SK-N-SH treated with all-trans-retinoic acid at 6 μM for 48 hours (cell line): ENCODE measurements around the gene KCNMA1.

Source experiments
- CSDC2 ChIP-seq: fragments of 250-450 bp; sonication (Bioruptor Pico); IDR thresholded peaks from 2 replicates; pipeline ENCODE4 v1.5.0; 2020; ENCODE audit warnings: mild to moderate bottlenecking, moderate library complexity
- ESRRG ChIP-seq: fragments of 250-450 bp; sonication (Bioruptor Pico); IDR thresholded peaks from 2 replicates; pipeline ENCODE4 v1.6.1; 2021; ENCODE audit warnings: mild to moderate bottlenecking
- ISL1 ChIP-seq: fragments of 250-450 bp; sonication (Bioruptor Pico); IDR thresholded peaks from 2 replicates; pipeline ENCODE4 v2.1.2; 2022; ENCODE audit warnings: mild to moderate bottlenecking, moderate library complexity
- OSR1 ChIP-seq: fragments of 250-450 bp; sonication (Bioruptor Pico); IDR thresholded peaks from 2 replicates; pipeline ENCODE4 v1.8.0; 2022; ENCODE audit warnings: moderate library complexity, mild to moderate bottlenecking, inconsistent platforms
- PPARA ChIP-seq: fragments of 250-450 bp; sonication (Bioruptor Pico); IDR thresholded peaks from 2 replicates; pipeline ENCODE4 v1.5.0; 2020; ENCODE audit warnings: mild to moderate bottlenecking, borderline replicate concordance
- RARB ChIP-seq: fragments of 250-450 bp; sonication (Bioruptor Pico); IDR thresholded peaks from 2 replicates; pipeline ENCODE4 v1.8.0; 2021; ENCODE audit warnings: mild to moderate bottlenecking, moderate library complexity
- ZFP3 ChIP-seq: fragments of 250-450 bp; sonication (Bioruptor Pico); IDR thresholded peaks from 2 replicates; pipeline ENCODE4 v1.5.0; 2020; ENCODE audit warnings: mild to moderate bottlenecking, moderate library complexity
- ZNF565 ChIP-seq: fragments of 450-650 bp; formaldehyde crosslinking; conservative IDR thresholded peaks from 2 replicates; pipeline ENCODE4 v1.5.0; 2020; ENCODE audit warnings: low read depth, mild to moderate bottlenecking, moderate library complexity
- ZNF8 ChIP-seq: fragments of 450-650 bp; formaldehyde crosslinking; IDR thresholded peaks from 2 replicates; pipeline ENCODE4 v1.5.0; 2020; ENCODE audit warnings: mild to moderate bottlenecking, moderate library complexity
- TF ChIP-seq, protein P1 (sequence below): fragments of 250-450 bp; sonication (Bioruptor Pico); IDR thresholded peaks from 2 replicates; pipeline ENCODE4 v1.5.1; 2021; ENCODE audit warnings: mild to moderate bottlenecking, moderate library complexity
- TF ChIP-seq, protein P2 (sequence below): fragments of 250-450 bp; sonication (Bioruptor Pico); IDR thresholded peaks from 2 replicates; pipeline ENCODE4 v1.8.0; 2020; ENCODE audit warnings: mild to moderate bottlenecking, moderate library complexity, borderline replicate concordance
- TF ChIP-seq, protein P3 (sequence below): fragments of 250-450 bp; sonication (Bioruptor Pico); IDR thresholded peaks from 2 replicates; pipeline ENCODE4 v1.5.1; 2020; ENCODE audit warnings: low read depth, mild to moderate bottlenecking, moderate library complexity

DNA sequence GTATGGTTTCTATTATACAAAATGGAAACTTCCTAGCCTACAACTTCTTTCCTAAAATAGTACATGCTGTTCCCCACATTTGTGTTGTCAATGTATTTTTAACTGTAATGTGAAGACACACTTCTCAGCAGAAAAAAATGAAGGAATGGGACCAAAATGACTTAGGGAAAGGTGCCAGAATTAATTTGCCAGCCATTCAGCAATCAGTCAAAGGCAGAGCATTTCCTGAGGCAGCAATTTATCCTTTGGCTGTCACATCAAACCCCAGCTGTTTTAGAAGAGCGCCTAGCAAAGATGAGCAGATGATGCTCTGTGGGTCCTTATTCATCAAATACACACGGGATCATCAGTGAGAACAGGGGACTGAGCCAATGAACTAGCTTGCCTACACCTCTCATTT, 592.5 kb downstream of the KCNMA1 start:
- TF ChIP-seq, protein P1, sequence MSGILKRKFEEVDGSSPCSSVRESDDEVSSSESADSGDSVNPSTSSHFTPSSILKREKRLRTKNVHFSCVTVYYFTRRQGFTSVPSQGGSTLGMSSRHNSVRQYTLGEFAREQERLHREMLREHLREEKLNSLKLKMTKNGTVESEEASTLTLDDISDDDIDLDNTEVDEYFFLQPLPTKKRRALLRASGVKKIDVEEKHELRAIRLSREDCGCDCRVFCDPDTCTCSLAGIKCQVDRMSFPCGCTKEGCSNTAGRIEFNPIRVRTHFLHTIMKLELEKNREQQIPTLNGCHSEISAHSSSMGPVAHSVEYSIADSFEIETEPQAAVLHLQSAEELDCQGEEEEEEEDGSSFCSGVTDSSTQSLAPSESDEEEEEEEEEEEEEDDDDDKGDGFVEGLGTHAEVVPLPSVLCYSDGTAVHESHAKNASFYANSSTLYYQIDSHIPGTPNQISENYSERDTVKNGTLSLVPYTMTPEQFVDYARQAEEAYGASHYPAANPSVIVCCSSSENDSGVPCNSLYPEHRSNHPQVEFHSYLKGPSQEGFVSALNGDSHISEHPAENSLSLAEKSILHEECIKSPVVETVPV = no peak
- TF ChIP-seq ZFP3 (CRISPR knock-in tag) (no peak), CSDC2 (CRISPR knock-in tag) (no peak), PPARA (CRISPR knock-in tag) (no peak), ESRRG (CRISPR knock-in tag) (no peak), ISL1 (no peak), ZNF565 (no peak), ZNF8 (CRISPR knock-in tag) (no peak), OSR1 (CRISPR knock-in tag) (no peak), RARB (CRISPR knock-in tag) (no peak)
- TF ChIP-seq, protein P2, sequence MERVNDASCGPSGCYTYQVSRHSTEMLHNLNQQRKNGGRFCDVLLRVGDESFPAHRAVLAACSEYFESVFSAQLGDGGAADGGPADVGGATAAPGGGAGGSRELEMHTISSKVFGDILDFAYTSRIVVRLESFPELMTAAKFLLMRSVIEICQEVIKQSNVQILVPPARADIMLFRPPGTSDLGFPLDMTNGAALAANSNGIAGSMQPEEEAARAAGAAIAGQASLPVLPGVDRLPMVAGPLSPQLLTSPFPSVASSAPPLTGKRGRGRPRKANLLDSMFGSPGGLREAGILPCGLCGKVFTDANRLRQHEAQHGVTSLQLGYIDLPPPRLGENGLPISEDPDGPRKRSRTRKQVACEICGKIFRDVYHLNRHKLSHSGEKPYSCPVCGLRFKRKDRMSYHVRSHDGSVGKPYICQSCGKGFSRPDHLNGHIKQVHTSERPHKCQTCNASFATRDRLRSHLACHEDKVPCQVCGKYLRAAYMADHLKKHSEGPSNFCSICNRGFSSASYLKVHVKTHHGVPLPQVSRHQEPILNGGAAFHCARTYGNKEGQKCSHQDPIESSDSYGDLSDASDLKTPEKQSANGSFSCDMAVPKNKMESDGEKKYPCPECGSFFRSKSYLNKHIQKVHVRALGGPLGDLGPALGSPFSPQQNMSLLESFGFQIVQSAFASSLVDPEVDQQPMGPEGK = no peak
- TF ChIP-seq, protein P3, sequence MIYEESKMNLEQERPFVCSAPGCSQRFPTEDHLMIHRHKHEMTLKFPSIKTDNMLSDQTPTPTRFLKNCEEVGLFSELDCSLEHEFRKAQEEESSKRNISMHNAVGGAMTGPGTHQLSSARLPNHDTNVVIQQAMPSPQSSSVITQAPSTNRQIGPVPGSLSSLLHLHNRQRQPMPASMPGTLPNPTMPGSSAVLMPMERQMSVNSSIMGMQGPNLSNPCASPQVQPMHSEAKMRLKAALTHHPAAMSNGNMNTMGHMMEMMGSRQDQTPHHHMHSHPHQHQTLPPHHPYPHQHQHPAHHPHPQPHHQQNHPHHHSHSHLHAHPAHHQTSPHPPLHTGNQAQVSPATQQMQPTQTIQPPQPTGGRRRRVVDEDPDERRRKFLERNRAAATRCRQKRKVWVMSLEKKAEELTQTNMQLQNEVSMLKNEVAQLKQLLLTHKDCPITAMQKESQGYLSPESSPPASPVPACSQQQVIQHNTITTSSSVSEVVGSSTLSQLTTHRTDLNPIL = no peak
